GM15510 (cell line): ENCODE data around the gene RAPGEF5.

ENCODE experiments used
- POLR2A ChIP-seq: IDR thresholded peaks from 3 replicates; pipeline ENCODE4 v1.6.1; 2011; ENCODE audit warnings: borderline replicate concordance; ENCODE audit not compliant: insufficient read length; ENCODE audit errors: extremely low read depth

Gene RAPGEF5

GRCh38 chr7:22356701-22357310 is at the start of gene RAPGEF5:
Gene RAPGEF5 (minus strand): TSS chr7:22357154. CDS start chr7:22357060, 94 bp downstream.
- peak; percentile 47 for TF ChIP-seq POLR2A

- no peak for TF ChIP-seq POLR2A
Measured at GRCh38 chr7:22406715-22407114, 49.8 kb upstream of the RAPGEF5 start.

- TF ChIP-seq POLR2A: no peak
Measured at GRCh38 chr7:22404421-22405023, 47.6 kb upstream of the RAPGEF5 start.

GRCh38 chr7:22403344-22403743 is 46.4 kb upstream of the RAPGEF5 start:
- TF ChIP-seq POLR2A: no peak

DNA sequence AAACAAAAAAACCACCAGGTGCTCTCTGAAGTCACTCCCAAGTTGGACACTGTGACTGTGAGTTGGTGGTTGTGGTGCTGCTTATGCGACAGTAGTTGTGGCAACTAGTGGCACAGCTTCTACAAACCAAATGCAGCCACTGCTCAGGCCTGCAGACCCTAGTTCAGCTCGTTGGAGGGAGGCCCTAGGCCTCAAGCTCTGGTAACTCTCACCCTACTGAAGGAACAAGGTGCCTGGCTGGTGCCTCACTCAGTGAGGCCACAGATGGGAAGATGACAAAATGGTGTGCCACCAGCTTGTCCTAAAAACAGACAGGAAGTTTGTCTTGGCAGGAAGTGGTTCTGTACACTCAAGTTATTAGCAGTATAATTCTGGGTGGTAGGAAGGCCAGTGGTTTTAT is 45.3 kb upstream of the RAPGEF5 start:
- no peak for TF ChIP-seq POLR2A

DNA sequence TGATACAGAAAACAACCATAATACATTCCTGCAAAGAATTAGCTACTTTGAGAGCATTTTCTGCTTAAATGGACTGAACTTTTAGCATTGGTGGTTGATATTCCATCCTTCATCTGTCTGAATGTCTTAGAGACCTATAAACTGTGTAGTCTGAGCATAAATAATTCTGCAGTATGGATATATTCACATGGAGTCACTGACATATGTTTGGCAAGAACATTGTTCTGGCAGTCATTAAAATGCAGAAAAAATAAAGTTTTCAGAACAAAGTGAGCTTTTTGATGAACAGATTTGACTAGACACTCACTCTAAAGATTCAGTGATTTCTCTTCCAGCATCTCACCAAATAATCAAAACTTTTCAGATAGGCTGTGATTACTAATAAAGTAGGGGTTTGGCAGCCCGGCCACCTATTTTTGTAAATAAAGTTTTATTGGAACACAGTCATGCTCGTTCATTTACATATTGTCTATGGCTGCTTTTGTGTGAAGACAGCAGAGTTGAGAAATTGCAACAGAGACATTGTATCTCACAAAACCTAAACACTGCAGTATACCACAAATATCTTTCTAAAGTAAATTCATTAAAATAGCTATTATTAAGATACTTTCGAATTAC is 44.1 kb upstream of the RAPGEF5 start:
- no peak for TF ChIP-seq POLR2A

- no peak for TF ChIP-seq POLR2A
Measured at GRCh38 chr7:22400150-22400814, 43.3 kb upstream of the RAPGEF5 start.

DNA sequence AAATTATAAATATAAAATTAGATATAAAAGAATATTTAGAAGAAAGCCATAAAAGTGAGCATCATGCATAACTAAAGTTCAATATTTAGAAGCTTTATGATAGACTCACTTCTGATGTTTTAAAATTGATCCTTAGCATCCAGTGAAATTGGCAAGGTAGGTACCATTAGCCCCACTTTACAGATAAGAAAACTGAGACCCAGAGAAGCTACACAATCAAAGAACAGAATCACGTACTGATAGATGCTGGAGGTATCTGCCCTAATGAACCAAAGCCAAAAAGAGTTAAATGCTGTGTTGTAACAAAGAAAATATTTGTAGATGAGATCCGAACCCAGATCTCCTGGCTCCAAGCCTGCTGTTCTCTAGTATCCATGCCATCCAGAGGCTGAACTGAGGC is 42.6 kb upstream of the RAPGEF5 start:
- no peak for TF ChIP-seq POLR2A

DNA sequence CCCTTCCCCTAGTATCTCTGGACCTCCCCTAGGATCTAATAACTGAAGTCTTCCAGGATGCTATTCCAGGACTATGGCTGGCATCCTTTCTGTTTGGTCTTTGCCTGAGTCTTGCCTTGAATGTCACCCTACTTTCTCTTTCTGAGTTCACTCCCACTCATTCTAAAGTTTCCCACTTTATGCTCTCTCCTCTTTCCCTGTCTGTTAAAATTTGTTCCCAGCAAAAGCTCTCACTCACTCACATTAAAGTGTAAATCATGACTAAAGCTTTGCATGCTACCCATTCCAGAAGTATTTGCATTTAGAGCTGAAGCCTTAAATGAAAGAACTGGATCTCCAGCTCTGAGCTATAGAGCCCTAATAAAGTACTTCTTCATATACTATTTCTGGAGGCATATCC is 42.1 kb upstream of the RAPGEF5 start:
- no peak for TF ChIP-seq POLR2A

GRCh38 chr7:22397981-22398380 is 41.0 kb upstream of the RAPGEF5 start:
- TF ChIP-seq POLR2A: no peak

GRCh38 chr7:22395222-22395621 is 38.3 kb upstream of the RAPGEF5 start:
- no peak for TF ChIP-seq POLR2A

- TF ChIP-seq POLR2A: no peak
Measured at GRCh38 chr7:22394739-22395138, 37.8 kb upstream of the RAPGEF5 start.

DNA sequence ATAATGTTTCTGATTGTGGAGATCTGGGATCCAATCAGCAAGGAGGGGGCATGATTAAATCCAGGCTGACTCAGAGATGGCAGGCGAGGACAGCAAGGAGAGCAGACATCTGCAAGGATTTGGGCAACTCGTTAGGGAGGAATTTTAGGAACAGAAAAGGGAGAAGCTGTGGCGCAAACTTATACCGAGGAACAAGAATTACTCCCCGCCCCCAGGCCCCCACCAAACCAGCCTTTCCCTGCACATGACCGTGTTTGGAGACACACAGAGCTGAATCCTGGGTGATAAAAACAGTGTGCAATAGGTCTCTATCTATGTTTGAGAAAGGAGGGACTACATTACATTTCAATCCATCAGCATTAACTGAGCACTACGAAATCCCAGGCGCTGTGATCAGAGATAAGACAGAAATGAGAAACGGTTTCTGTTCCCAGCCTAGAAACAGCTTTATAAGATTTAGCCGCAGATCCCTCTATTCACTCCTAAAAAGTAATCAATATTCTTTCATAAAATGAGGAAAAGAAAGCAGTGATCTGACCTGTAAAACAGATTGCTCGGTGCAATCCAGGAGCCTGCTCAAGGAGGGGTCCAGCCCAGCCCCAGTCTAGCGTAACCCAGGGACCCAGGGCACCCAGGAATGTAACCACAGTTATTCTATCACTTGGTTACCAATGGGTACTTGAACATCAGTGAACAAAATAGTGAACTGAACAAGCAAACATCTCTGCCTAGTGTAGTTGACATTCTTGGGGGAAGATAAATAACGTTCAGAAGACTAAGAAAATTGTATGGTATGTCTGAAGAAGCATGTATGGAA is 37.2 kb upstream of the RAPGEF5 start:
- no peak for TF ChIP-seq POLR2A

DNA sequence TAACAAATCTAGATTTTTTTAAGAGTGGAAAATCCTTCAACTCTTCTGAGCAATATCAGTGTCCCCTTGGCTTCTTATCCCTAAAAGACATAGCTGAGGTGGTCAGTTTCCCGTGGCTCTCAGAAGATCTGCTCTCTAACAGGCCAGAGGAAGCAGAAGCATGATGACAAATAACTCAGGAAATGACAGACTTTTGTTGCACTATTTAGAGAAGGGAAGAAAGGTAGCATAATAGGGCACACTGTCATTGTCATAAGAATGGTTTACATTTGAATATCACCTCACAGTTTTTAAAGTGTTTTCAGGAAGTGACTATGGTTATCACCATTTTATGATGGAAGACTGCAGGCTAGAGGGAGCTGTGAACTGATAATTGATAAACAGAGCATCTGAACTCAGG is 33.6 kb upstream of the RAPGEF5 start:
- TF ChIP-seq POLR2A: no peak

DNA sequence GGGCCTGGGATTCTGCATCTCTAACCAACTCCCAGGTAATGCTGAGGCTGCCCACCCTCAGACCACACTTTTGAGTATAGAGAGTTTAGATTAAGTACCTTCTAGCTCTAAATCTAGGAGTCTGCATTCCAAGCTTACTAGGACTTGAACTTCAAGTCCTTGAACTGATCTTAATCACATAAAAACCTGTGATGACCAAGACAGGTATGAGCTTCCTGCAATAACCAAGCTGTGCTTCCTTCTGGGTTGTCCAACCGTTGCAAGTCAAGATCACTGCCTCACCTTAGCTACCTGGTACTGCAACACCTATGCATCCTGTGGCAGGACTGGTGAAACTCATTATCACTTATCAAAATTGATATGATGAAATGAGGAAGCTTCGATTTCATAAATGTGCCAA is 32.9 kb upstream of the RAPGEF5 start:
- no peak for TF ChIP-seq POLR2A
